Measurements from ENCODE around the gene TMEM134.

TMEM134 gene

DNA sequence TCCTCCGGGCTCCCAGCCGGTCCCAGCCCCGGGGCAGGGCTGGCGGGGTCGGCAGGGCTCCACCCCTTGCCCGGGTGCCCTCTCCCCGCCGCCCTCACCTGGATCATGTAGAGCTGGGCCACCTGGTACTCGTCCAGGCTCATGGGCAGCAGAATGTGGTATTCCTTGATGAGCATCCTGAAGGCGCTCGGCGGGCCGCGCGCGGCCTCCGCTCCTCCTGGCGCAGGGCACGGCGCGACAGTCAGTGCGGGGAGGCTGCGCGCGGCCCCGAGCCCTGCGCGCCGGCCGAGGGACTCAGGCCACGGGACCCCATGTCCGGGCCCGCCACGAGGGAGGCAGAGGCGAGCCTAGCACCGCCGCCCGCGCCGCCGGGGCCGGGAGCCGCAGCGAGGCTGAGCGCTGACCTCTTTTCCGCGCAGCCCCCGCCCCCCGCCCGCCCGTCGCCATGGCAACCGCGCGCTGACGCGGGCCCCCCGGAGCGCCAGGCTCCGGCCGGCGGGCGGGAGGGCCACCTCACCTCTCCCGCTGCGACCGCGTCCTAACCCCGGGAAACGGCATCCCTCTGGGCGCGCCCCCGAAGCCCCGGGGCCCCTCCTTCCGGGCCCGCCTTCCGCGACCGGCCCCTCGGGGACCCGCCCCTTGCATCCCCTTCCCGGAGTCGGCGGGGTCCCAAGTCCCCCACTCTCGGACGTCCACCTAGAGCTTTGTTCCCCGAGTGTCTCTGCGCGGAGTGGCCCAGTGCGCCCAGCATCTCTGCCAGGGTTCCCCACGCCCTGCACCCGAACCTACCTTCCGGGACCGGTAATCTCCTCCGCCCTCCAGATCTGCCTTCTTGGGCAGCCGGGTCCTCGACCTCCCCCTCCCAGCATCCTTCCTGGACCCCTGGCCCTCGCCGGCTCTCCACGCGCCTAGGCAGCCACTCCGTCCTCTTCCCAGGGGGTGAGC lies 35.2 kb upstream of the TMEM134 start:
- peak overlapping the region; percentile 77 for H3K4me3 ChIP-seq (ENCODE audit: low read length)
- peak; percentile 22 for DNase-seq (ENCODE audit: low read depth)
- TF ChIP-seq, protein P1, sequence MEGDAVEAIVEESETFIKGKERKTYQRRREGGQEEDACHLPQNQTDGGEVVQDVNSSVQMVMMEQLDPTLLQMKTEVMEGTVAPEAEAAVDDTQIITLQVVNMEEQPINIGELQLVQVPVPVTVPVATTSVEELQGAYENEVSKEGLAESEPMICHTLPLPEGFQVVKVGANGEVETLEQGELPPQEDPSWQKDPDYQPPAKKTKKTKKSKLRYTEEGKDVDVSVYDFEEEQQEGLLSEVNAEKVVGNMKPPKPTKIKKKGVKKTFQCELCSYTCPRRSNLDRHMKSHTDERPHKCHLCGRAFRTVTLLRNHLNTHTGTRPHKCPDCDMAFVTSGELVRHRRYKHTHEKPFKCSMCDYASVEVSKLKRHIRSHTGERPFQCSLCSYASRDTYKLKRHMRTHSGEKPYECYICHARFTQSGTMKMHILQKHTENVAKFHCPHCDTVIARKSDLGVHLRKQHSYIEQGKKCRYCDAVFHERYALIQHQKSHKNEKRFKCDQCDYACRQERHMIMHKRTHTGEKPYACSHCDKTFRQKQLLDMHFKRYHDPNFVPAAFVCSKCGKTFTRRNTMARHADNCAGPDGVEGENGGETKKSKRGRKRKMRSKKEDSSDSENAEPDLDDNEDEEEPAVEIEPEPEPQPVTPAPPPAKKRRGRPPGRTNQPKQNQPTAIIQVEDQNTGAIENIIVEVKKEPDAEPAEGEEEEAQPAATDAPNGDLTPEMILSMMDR (IDR thresholded peaks at IDR 0.05; ENCODE audit: insufficient read depth, low read depth, low read length, missing control alignments) = no peak

DNA sequence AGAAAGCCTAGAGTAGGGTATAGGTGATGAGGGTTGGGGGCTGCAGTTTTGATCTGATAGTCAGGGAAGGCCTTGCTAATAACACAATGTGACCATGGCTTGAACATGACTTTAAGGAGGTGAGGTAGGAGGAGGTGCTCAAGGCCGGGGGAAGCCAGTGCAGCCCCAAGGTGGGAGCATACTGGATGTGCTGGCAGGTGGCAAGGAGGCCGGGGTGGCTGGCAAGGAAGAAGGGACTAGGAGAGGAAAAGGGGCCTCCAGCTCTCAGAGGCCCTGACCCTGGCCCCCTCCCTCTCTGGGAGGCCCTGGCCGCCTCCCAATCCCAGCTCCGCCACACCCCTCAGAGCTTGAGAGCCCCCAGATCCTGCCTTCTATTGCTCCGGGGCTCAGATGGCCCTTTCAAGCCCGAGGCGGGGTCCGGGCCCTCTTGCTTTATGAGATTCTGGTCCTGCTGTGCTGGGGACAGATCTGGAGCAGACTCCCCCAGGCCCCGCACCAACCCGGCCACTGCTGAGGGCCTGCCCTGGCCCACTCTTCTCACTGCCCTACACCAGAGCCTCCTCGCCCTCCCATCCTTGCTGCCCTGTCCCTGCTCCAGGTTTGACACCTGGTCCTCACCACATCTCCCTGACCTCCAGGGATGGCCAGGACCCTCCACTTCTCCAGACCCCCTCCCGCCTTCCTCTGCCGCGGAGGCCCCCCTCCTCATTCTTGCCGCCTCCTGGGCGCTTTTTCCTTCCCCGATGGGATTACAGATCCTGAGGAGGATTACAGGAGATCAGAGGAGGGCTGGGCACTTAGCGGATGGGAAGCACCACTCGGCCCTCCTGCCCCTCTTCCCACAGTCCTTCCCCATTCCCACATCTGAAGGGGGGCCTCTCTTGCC lies 34.3 kb upstream of the TMEM134 start:
- TF ChIP-seq, protein P1 (IDR thresholded peaks at IDR 0.05; ENCODE audit: insufficient read depth, low read depth, low read length, missing control alignments) = no peak
- no peak for DNase-seq (ENCODE audit: low read depth)
- H3K4me3 ChIP-seq (ENCODE audit: low read length) = peak overlapping the region; percentile 77

DNA sequence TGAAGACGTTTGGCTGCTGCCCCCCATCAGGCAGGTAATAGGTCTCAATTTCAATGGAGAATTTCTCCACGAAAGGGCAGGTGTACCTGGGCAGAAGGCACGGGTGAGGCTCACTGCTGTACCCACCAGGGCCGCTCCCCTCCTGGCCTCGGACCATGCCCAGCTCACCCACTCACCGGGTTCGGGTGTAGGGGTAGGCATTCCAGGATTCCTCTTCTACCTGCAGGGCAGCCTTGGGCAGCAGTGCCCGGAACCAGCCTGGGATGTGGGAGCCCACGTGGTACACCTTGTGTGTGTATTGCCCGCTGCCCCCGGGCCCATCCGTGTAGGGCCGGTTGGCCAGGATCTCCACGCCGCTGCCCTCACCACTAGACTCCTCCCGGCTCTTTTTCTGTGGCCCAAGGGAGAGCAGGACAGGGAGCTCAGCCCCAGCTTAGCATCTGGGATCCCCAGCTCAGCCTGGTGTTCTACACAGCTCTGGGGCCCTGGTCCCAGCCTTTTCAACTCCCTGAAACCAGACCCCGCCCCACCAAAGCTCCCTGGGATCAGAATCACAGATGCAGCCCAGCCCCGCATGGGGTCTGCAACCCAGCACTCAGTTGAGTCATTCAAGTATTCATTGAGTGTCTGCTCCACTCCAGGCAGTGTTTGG lies 33.4 kb upstream of the TMEM134 start:
- H3K4me3 ChIP-seq (ENCODE audit: low read length) = no peak overlapping the region
- TF ChIP-seq, protein P1 (IDR thresholded peaks at IDR 0.05; ENCODE audit: insufficient read depth, low read depth, low read length, missing control alignments) = no peak
- no peak for DNase-seq (ENCODE audit: low read depth)

DNA sequence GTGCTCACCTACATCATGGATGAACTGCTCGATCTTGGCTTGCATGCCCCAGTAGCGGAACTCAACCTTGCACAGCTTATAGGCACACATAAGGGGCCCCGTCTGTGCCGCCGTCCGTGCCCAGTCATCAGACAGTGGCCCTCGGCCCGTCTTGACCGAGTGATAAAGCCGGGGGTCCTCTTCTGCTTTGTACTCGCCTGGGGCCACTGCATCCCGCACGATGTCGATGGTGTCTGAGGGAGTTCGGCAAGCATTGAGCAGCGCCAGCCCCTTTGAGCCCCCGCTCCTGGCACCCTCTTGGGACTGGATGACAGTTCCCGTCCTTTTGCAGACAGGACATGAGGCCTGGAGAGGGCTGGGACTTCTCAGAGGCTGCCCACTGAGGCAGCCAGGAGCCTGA lies 32.8 kb upstream of the TMEM134 start:
- TF ChIP-seq, protein P1 (IDR thresholded peaks at IDR 0.05; ENCODE audit: insufficient read depth, low read depth, low read length, missing control alignments) = no peak
- DNase-seq (ENCODE audit: low read depth) = no peak

DNA sequence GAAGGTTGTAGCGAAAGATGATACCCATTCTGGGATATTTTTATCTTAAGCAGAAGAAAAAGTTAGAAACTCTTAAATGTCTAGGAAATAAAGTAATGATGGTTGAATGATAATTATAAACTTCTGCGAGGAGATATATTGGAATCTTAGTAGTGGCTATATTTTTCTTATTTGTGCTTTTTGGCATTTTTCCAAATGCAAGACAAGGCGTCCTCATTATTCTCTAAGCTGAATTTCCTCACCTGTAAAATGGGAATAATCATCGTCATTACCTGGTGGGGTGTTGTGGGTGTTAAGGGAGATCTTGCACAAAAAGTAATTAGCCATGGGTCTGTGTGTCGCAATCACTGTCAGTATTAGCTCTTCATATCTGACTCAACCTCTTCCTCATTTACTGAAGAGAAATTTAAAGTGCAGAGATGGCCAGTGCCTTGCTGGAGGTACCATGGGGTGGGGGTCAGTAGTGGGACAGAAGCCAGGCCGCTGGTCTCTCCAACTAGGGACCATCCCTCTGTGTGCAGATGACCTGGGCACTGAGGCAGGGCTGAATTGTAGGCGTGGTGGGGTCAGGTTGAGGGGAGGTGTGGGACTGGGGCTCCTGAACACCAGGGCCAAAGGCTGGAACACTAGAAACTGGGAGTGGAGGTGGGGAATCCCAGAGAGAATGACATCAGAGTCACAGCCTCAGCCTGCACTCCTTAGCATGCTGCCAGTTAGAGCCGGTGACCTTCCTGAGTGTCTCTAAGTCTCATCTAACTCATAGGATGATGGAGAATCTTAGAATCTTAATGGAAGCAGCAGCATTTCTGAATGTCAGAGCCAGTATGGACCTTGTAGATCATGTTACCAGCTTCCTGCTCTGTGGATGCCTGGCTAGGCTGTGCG lies 32.0 kb upstream of the TMEM134 start:
- no peak overlapping the region for H3K4me3 ChIP-seq (ENCODE audit: low read length)
- TF ChIP-seq, protein P1 (IDR thresholded peaks at IDR 0.05; ENCODE audit: insufficient read depth, low read depth, low read length, missing control alignments) = no peak
- DNase-seq (ENCODE audit: low read depth) = peak; percentile 60

More for the DNA sequence above, 32.8 kb upstream of the TMEM134 start:
- H3K4me3 ChIP-seq (ENCODE audit: low read length) = no peak overlapping the region

DNA sequence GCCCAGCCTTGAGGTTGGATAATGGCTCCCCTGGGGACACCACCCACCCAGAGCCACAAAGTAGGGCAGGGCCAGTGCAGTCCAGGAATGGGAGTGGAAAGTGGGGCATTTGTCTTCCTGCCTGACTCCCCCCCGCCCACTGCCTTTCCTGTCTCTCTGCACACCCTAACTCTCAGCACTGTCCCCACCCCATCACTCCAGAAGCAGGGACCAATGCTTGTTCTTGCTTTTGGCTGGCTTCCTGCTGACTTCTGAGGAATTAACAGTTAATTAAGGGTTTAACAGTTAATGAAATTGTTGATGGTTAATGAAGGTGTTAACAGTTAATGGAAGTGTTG lies 31.4 kb upstream of the TMEM134 start:
- TF ChIP-seq, protein P1 (IDR thresholded peaks at IDR 0.05; ENCODE audit: insufficient read depth, low read depth, low read length, missing control alignments) = no peak
- H3K4me3 ChIP-seq (ENCODE audit: low read length) = no peak overlapping the region
- no peak for DNase-seq (ENCODE audit: low read depth)
